Activated CD8-positive, alpha-beta memory T cell treated with anti-CD3 and anti-CD28 coated beads for 24 hours (primary cell): ENCODE results near the gene NKD1.
A peak's percentile ranks its signal among the peaks of the same experiment; 100 is the strongest.

Experiments
- DNase-seq: peaks from one replicate; pipeline ENCODE4 v3.0.0-alpha.2; 2020

NKD1 gene

GRCh38 chr16:50632927-50633800 is 85.0 kb downstream of the NKD1 start:
- DNase-seq: no peak

GRCh38 chr16:50634090-50634489 is 85.9 kb downstream of the NKD1 start:
- DNase-seq: no peak

GRCh38 chr16:50634947-50635346 is 86.8 kb downstream of the NKD1 start:
- no peak for DNase-seq

- DNase-seq: peak; percentile 63
Measured at GRCh38 chr16:50635505-50636392, 87.6 kb downstream of the NKD1 start.

- DNase-seq: no peak
Measured at GRCh38 chr16:50636753-50637374, 88.7 kb downstream of the NKD1 start.

- no peak for DNase-seq
Measured at GRCh38 chr16:50637716-50638602, 89.8 kb downstream of the NKD1 start.

- no peak for DNase-seq
Measured at GRCh38 chr16:50638816-50639670, 90.8 kb downstream of the NKD1 start.

- no peak for DNase-seq
Measured at GRCh38 chr16:50640391-50640790, 92.2 kb downstream of the NKD1 start.

GRCh38 chr16:50640919-50641817 is 93.0 kb downstream of the NKD1 start:
- DNase-seq: no peak

GRCh38 chr16:50641818-50642187 is 93.6 kb downstream of the NKD1 start:
- DNase-seq: no peak

GRCh38 chr16:50642349-50642748 is 94.2 kb downstream of the NKD1 start:
- DNase-seq: no peak

GRCh38 chr16:50643192-50643591 is 95.0 kb downstream of the NKD1 start:
- DNase-seq: no peak

GRCh38 chr16:50644245-50644644 is 96.0 kb downstream of the NKD1 start:
- DNase-seq: no peak

GRCh38 chr16:50644729-50645128 is 96.5 kb downstream of the NKD1 start:
- DNase-seq: no peak

GRCh38 chr16:50645563-50646220 is 97.5 kb downstream of the NKD1 start:
- DNase-seq: no peak

- no peak for DNase-seq
Measured at GRCh38 chr16:50646345-50646744, 98.1 kb downstream of the NKD1 start.

GRCh38 chr16:50651835-50652438 is 103.7 kb downstream of the NKD1 start:
- no peak for DNase-seq

- no peak for DNase-seq
Measured at GRCh38 chr16:50652836-50653425, 104.7 kb downstream of the NKD1 start.
